Colonic mucosa (tissue), 4 donors: ENCODE results near the gene SYT4. TPM values are rescaled to one million over a fixed set of nuclear protein-coding genes. Genes with fewer than 3 reads are reported as not detected.
A peak's percentile ranks its signal among the peaks of the same experiment; 100 is the strongest.

ENCODE experiments used
- DNase-seq: peaks from one replicate; pipeline ENCODE4 v3.0.0-alpha.2; 2020
- H3K27ac ChIP-seq: fragments of 200-600 bp; one replicate; pipeline ENCODE4 v1.8.0; 2021
- H3K27me3 ChIP-seq: fragments of 200-600 bp; one replicate; pipeline ENCODE4 v1.8.0; 2021
- H3K36me3 ChIP-seq: fragments of 200-600 bp; one replicate; pipeline ENCODE4 v1.8.0; 2021
- H3K4me1 ChIP-seq: fragments of 200-600 bp; one replicate; pipeline ENCODE4 v1.8.0; 2021; ENCODE audit warnings: mild to moderate bottlenecking
- H3K4me3 ChIP-seq: fragments of 200-600 bp; one replicate; pipeline ENCODE4 v1.8.0; 2021
- H3K9ac ChIP-seq, 2 donors: one replicate each; pipeline ENCODE4 v1.7.0; 2013; ENCODE audit warnings: control low read depth in 2 of 2, low read depth in 2 of 2, low read length in 2 of 2
- H3K9me3 ChIP-seq: fragments of 200-600 bp; one replicate; pipeline ENCODE4 v1.8.0; 2021
- CTCF ChIP-seq: fragments of 200-600 bp; IDR thresholded peaks from one replicate; pipeline ENCODE4 v1.8.0; 2022; ENCODE audit warnings: antibody characterized with exemption, mild to moderate bottlenecking
- intact Hi-C: fragments of 100-400 bp; cut with DNase I; formaldehyde crosslinking; loops from one replicate; pipeline ENCODE4 v1.14.1; 2022
- total RNA-seq, 2 donors: library from RNA; stranded (reverse); fragmentation: NEBNext Ultra II Directional in 1 of 2; extraction: Animal tissue kit (Norgen Biotek cat#: 25700) in 1 of 2; gene quantifications; one replicate each; pipeline ENCODE4 v1.2.1, GENCODE V29; 2021
- donor health status: healthy.
- donor health status: DM: no; HTN: no; CAD: no.
- donor health status: DM: no; HTN: no; CAD: no.

The SYT4 gene
- total RNA-seq, 2 donors from 2014 or later, result 0.47 to 1.2 TPM

- no peak overlapping the region for H3K4me3 ChIP-seq
- H3K27ac ChIP-seq, result no peak overlapping the region
- no peak for TF ChIP-seq CTCF
- intact Hi-C loops, result loop anchor here (10.0 kb wide), 1 partner anchor 981 kb away; no protein-coding TSS in a partner anchor
- no peaks in the 10 kb centered on the region for H3K4me1 ChIP-seq
- no peaks in the 10 kb centered on the region for H3K9me3 ChIP-seq
- DNase-seq, result no peak
- H3K27me3 ChIP-seq, result no peaks in the 10 kb centered on the region
- H3K36me3 ChIP-seq, result no peaks in the 10 kb centered on the region
- H3K9ac ChIP-seq, result no peak overlapping the region
These were observed 1.7 kb downstream of the SYT4 start for GRCh38 chr18:43275546-43275945.

- H3K27me3 ChIP-seq, result no peaks in the 10 kb centered on the region
- intact Hi-C loops, result loop anchor here (5.0 to 10.0 kb wide), 3 partner anchors 980 to 1222 kb away; no protein-coding TSS in a partner anchor
- no peak overlapping the region for H3K9ac ChIP-seq
- no peak for TF ChIP-seq CTCF
- H3K9me3 ChIP-seq, result no peaks in the 10 kb centered on the region
- H3K27ac ChIP-seq, result no peak overlapping the region
- no peak overlapping the region for H3K4me3 ChIP-seq
- H3K36me3 ChIP-seq, result no peaks in the 10 kb centered on the region
- DNase-seq, result no peak
- H3K4me1 ChIP-seq, result no peaks in the 10 kb centered on the region
These were observed 2.8 kb downstream of the SYT4 start for GRCh38 chr18:43274526-43274925.

GRCh38 chr18:43271593-43272432 lies 5.5 kb downstream of the SYT4 start:
- peak; percentile 23 for DNase-seq
- peak; percentile 71 for TF ChIP-seq CTCF
- H3K4me3 ChIP-seq, result no peak overlapping the region
- H3K27me3 ChIP-seq, result no peaks in the 10 kb centered on the region
- intact Hi-C loops, result loop anchor here (5.0 to 10.0 kb wide), 3 partner anchors 977 to 1220 kb away; no protein-coding TSS in a partner anchor
- no peak overlapping the region for H3K27ac ChIP-seq
- H3K9ac ChIP-seq, result no peak overlapping the region
- H3K36me3 ChIP-seq, result no peaks in the 10 kb centered on the region
- H3K4me1 ChIP-seq, result no peaks in the 10 kb centered on the region
- H3K9me3 ChIP-seq, result no peaks in the 10 kb centered on the region

- H3K4me3 ChIP-seq, result no peak overlapping the region
- H3K36me3 ChIP-seq, result no peaks in the 10 kb centered on the region
- H3K4me1 ChIP-seq, result no peaks in the 10 kb centered on the region
- intact Hi-C loops, result loop anchor here (5.0 kb wide), 1 partner anchor 666 kb away; no protein-coding TSS in a partner anchor
- no peak for TF ChIP-seq CTCF
- H3K27me3 ChIP-seq, result no peaks in the 10 kb centered on the region
- H3K9me3 ChIP-seq, result no peaks in the 10 kb centered on the region
- no peak overlapping the region for H3K9ac ChIP-seq
- DNase-seq, result no peak
- no peak overlapping the region for H3K27ac ChIP-seq
These were observed 9.5 kb downstream of the SYT4 start for GRCh38 chr18:43267818-43268217.

GRCh38 chr18:43265465-43265864 lies 11.8 kb downstream of the SYT4 start:
- no peak for DNase-seq
- H3K4me3 ChIP-seq, result no peak overlapping the region
- H3K9me3 ChIP-seq, result no peaks in the 10 kb centered on the region
- no peaks in the 10 kb centered on the region for H3K4me1 ChIP-seq
- H3K27me3 ChIP-seq, result no peaks in the 10 kb centered on the region
- TF ChIP-seq CTCF, result no peak
- H3K9ac ChIP-seq, result no peak overlapping the region
- no peaks in the 10 kb centered on the region for H3K36me3 ChIP-seq
- no peak overlapping the region for H3K27ac ChIP-seq
- intact Hi-C loops, result loop anchor here (5.0 kb wide), 1 partner anchor 663 kb away; no protein-coding TSS in a partner anchor
